Uterus (tissue), 2 donors: ENCODE results near the gene HDAC4.

Source experiments
- CTCF ChIP-seq, 4 experiments: fragments of 200-600 bp in 2 of 4; fragments of 450-650 bp in 2 of 4; sonication (generic) in 2 of 4; IDR thresholded peaks; one replicate each; pipeline ENCODE4 v1.5.1; 2016 to 2019; ENCODE audit warnings: antibody characterized with exemption in 4 of 4, mild to moderate bottlenecking in 2 of 4, moderate library complexity in 1 of 4
- POLR2A ChIP-seq, 2 donors: fragments of 450-650 bp; IDR thresholded peaks; one replicate each; pipeline ENCODE4 v1.6.1; 2016; ENCODE audit warnings: antibody characterized with exemption in 2 of 2, mild to moderate bottlenecking in 1 of 2, moderate library complexity in 1 of 2

GRCh38 chr2:239224955-239225354, 175.9 kb downstream of the HDAC4 start:
- no peak for TF ChIP-seq CTCF (IDR thresholded peaks at IDR 0.05)
- TF ChIP-seq POLR2A (IDR thresholded peaks at IDR 0.05), result no peak
